K562 (cell line): ENCODE data around the gene NRN1L. TPM values are rescaled to one million over a fixed set of nuclear protein-coding genes. Genes with fewer than 3 reads are reported as not detected.
A peak's percentile ranks its signal among the peaks of the same experiment; 100 is the strongest.

Source experiments
- BRF1 ChIP-seq: IDR thresholded peaks from 3 replicates; pipeline ENCODE4 v1.6.1; 2011; ENCODE audit warnings: borderline replicate concordance, mild to moderate bottlenecking; ENCODE audit not compliant: insufficient read length; ENCODE audit errors: extremely low read depth
- CREBBP ChIP-seq: IDR thresholded peaks from one replicate; pipeline ENCODE4 v1.6.1; 2012; ENCODE audit warnings: low read depth, mild to moderate bottlenecking, control low read depth, inconsistent platforms, low read length
- DACH1 ChIP-seq: fragments of 450-650 bp; IDR thresholded peaks from 2 replicates; pipeline ENCODE4 v1.6.1; 2018; ENCODE audit not compliant: partially characterized antibody
- HDGF ChIP-seq: fragments of 450-650 bp; IDR thresholded peaks from 2 replicates; pipeline ENCODE4 v1.6.1; 2016
- KAT7 ChIP-seq: sonication (generic); formaldehyde crosslinking; IDR thresholded peaks from 2 replicates; pipeline ENCODE4 v1.8.0; 2022; ENCODE audit warnings: missing genetic modification reagents, mild to moderate bottlenecking, borderline replicate concordance
- L3MBTL2 ChIP-seq: fragments of 450-650 bp; IDR thresholded peaks from 2 replicates; pipeline ENCODE4 v1.6.1; 2016; ENCODE audit warnings: mild to moderate bottlenecking, moderate library complexity
- MYNN ChIP-seq, 2 experiments: sonication (generic); formaldehyde crosslinking in 1 of 2; IDR thresholded peaks; 2 replicates each; pipeline versions ENCODE4 v1.5.0 to v1.6.1; 2016 to 2020; ENCODE audit warnings: antibody characterized with exemption in 1 of 2, missing genetic modification reagents in 1 of 2
- NR2C1 ChIP-seq, 2 experiments: fragments of 450-650 bp; IDR thresholded peaks; 2 replicates each; pipeline ENCODE4 v1.6.1; 2017; ENCODE audit warnings: mild to moderate bottlenecking in 2 of 2, antibody characterized with exemption in 1 of 2, inconsistent platforms in 1 of 2, missing compliant biosample characterization in 1 of 2, missing genetic modification characterization in 1 of 2
- RAD21 ChIP-seq, 2 experiments: fragments of 250-450 bp in 1 of 2; fragments of 450-650 bp in 1 of 2; sonication (Bioruptor Pico) in 1 of 2; formaldehyde crosslinking in 1 of 2; IDR thresholded peaks in 1 of 2; conservative IDR thresholded peaks in 1 of 2; 2 replicates each; pipeline versions ENCODE4 v1.4.0 to v1.8.0; 2020 to 2022; ENCODE audit warnings: mild to moderate bottlenecking in 2 of 2, moderate library complexity in 1 of 2
- RFX7 ChIP-seq: fragments of 250-450 bp; sonication (Bioruptor Pico); IDR thresholded peaks from 2 replicates; pipeline ENCODE4 v1.5.1; 2021; ENCODE audit warnings: mild to moderate bottlenecking
- SIN3A ChIP-seq, 2 experiments: fragments of 150-350 bp in 1 of 2; IDR thresholded peaks; 2 replicates each; pipeline ENCODE4 v1.6.1; 2011 to 2016; ENCODE audit warnings: borderline replicate concordance in 2 of 2, low read depth in 2 of 2, low read length in 2 of 2, mild to moderate bottlenecking in 2 of 2, moderate library complexity in 2 of 2; ENCODE audit not compliant: control insufficient read depth in 1 of 2
- ZNF282 ChIP-seq: sonication (generic); formaldehyde crosslinking; IDR thresholded peaks from 2 replicates; pipeline ENCODE4 v1.8.1; 2023; ENCODE audit warnings: missing genetic modification reagents
- ZNF589 ChIP-seq: fragments of 200-800 bp; sonication (Bioruptor generic); IDR thresholded peaks from 2 replicates; pipeline ENCODE4 v1.6.1; 2016; ENCODE audit warnings: low read depth, missing genetic modification characterization, missing compliant biosample characterization
- ZNF717 ChIP-seq: fragments of 250-450 bp; sonication (Bioruptor Pico); IDR thresholded peaks from 2 replicates; pipeline ENCODE4 v1.5.0; 2021
- ZNF780A ChIP-seq: fragments of 250-450 bp; sonication (Bioruptor Pico); IDR thresholded peaks from 2 replicates; pipeline ENCODE4 v1.5.0; 2021; ENCODE audit warnings: mild to moderate bottlenecking
- polyA plus RNA-seq, 8 experiments: library from polyadenylated mRNA; depleted of rRNA in 4 of 8; stranded (reverse) in 5 of 8; unstranded in 3 of 8; fragments of >200 nt; fragmentation: Nextera tagmentation in 2 of 8; fragmentation: Illumina TruSeq in 1 of 8; extraction: Ambion mirVana in 2 of 8; extraction: Trizol in 1 of 8; gene quantifications; 2 replicates each; pipeline versions ENCODE4 v1.2.1 to v1.2.3, GENCODE V29; 2011 to 2014; ENCODE audit warnings: inconsistent platforms in 1 of 8, missing spikeins in 1 of 8
- total RNA-seq, 7 experiments: library from RNA; depleted of rRNA in 6 of 7; stranded (reverse); fragments of >200 nt in 6 of 7; fragmentation: Illumina TruSeq in 2 of 7; extraction: Trizol in 2 of 7; gene quantifications; 2 replicates each; pipeline versions ENCODE4 v1.2.1 to v1.2.3, GENCODE V29; 2011 to 2021; ENCODE audit warnings: low replicate concordance in 1 of 7
- TF ChIP-seq, protein P1 (sequence below): fragments of 200-400 bp; formaldehyde crosslinking; IDR thresholded peaks from 2 replicates; pipeline ENCODE4 v1.6.1; 2017; ENCODE audit warnings: mild to moderate bottlenecking, low read depth, low read length, moderate library complexity
- TF ChIP-seq, protein P2 (sequence below): IDR thresholded peaks from 2 replicates; pipeline ENCODE4 v1.6.1; 2016; ENCODE audit warnings: missing genetic modification characterization, missing compliant biosample characterization
- TF ChIP-seq, protein P3 (sequence below): fragments of 450-650 bp; IDR thresholded peaks from 2 replicates; pipeline ENCODE4 v1.6.1; 2016; ENCODE audit warnings: low read depth, mild to moderate bottlenecking, moderate library complexity
- TF ChIP-seq, protein P4 (sequence below): sonication (generic); IDR thresholded peaks from 2 replicates; pipeline ENCODE4 v1.6.1; 2016
- TF ChIP-seq, protein P5 (sequence below), 2 experiments: IDR thresholded peaks; 2 replicates each; pipeline ENCODE4 v1.6.1; 2011; ENCODE audit warnings: borderline replicate concordance in 1 of 2, control low read depth in 1 of 2, low read depth in 1 of 2, low read length in 1 of 2, mild to moderate bottlenecking in 1 of 2, mixed read lengths in 1 of 2, moderate library complexity in 1 of 2; ENCODE audit not compliant: insufficient read depth in 1 of 2, insufficient read length in 1 of 2, poor library complexity in 1 of 2, severe bottlenecking in 1 of 2; ENCODE audit errors: extremely low read depth in 1 of 2

Gene NRN1L
- total and polyA plus RNA-seq, 9 of the 15 experiments (the other 6 are each of a cell fraction or from before 2014, with no cell fraction given), result 0.22 to 0.86 (median 0.61) TPM; not detected in 5

DNA sequence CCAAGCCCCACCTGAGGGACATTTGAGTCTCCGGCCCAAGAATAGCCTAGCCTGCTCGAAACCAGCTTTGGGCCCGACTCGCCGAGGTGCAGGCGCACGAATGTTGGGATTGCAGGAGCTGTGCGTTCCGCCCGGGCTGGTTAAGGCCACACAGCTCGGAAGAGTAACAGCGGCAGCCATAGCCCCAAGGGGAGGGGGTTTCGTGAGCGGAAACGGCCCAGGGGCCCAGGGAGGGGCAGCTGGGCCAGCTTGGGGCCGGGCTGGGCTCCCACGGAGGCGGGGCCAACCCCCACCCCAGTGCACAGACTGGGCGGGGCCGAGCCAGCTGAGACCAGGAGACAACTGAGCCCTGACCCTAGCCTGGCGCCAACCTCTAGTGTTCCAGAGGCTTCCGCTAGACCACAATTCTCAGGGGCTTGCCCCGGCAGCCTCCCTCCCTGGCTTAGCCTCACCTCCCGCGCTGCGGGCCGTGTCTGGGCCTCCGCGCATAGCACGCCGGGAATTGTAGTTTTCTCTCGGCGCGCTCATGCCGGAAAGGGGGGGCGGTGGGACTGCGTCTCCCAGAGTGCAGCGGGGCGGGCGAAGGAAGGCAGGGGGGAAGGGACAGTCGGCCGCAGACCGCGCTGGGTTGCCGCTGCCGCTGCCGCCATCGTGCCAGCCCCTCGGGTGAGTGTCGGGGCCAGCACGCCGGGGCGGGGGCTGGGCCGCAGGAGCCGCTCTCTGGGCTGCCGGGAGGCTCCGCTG, 38.2 kb upstream of the NRN1L start, which contains the start of gene NUTF2 (continued):
- TF ChIP-seq SIN3A (IDR thresholded peaks at IDR 0.05; ENCODE audit: borderline replicate concordance in 2 of 2, control insufficient read depth in 1 of 2, low read depth in 2 of 2, low read length in 2 of 2) (peak; percentile 49 to 65; a peak in 1 of 4 replicates), ZNF282 (CRISPR knock-in tag) (no peak), BRF1 (no peak), CREBBP (no peak), L3MBTL2 (peak; percentile 68; the same call in 1 of the 2 replicates), HDGF (no peak), KAT7 (no peak), RFX7 (CRISPR knock-in tag) (no peak), ZNF717 (CRISPR knock-in tag) (no peak), RAD21 (CRISPR knock-in tag; conservative IDR thresholded peaks at IDR 0.05 in 1 of 2, IDR thresholded peaks at IDR 0.05 in 1 of 2) (0 out of 4 replicates have a peak, but pooled peaks of 1 of the 2 experiments have one; percentile 10), MYNN (IDR thresholded peaks at IDR 0.05) (0 out of 2 replicates have a peak, but pooled peaks have one; percentile 13), MYNN (CRISPR knock-in tag; IDR thresholded peaks at IDR 0.05) (no peak), DACH1 (peak; percentile 79), ZNF589 (CRISPR knock-in tag) (no peak), ZNF780A (CRISPR knock-in tag) (no peak), NR2C1 (IDR thresholded peaks at IDR 0.05) (peak; percentile 86), NR2C1 (tag; IDR thresholded peaks at IDR 0.05) (peak; percentile 93)
- TF ChIP-seq, protein P1, sequence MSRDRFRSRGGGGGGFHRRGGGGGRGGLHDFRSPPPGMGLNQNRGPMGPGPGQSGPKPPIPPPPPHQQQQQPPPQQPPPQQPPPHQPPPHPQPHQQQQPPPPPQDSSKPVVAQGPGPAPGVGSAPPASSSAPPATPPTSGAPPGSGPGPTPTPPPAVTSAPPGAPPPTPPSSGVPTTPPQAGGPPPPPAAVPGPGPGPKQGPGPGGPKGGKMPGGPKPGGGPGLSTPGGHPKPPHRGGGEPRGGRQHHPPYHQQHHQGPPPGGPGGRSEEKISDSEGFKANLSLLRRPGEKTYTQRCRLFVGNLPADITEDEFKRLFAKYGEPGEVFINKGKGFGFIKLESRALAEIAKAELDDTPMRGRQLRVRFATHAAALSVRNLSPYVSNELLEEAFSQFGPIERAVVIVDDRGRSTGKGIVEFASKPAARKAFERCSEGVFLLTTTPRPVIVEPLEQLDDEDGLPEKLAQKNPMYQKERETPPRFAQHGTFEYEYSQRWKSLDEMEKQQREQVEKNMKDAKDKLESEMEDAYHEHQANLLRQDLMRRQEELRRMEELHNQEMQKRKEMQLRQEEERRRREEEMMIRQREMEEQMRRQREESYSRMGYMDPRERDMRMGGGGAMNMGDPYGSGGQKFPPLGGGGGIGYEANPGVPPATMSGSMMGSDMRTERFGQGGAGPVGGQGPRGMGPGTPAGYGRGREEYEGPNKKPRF, result no peak
- TF ChIP-seq, protein P2, sequence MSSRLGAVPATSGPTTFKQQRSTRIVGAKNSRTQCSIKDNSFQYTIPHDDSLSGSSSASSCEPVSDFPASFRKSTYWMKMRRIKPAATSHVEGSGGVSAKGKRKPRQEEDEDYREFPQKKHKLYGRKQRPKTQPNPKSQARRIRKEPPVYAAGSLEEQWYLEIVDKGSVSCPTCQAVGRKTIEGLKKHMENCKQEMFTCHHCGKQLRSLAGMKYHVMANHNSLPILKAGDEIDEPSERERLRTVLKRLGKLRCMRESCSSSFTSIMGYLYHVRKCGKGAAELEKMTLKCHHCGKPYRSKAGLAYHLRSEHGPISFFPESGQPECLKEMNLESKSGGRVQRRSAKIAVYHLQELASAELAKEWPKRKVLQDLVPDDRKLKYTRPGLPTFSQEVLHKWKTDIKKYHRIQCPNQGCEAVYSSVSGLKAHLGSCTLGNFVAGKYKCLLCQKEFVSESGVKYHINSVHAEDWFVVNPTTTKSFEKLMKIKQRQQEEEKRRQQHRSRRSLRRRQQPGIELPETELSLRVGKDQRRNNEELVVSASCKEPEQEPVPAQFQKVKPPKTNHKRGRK (tag), result no peak
- TF ChIP-seq, protein P3, sequence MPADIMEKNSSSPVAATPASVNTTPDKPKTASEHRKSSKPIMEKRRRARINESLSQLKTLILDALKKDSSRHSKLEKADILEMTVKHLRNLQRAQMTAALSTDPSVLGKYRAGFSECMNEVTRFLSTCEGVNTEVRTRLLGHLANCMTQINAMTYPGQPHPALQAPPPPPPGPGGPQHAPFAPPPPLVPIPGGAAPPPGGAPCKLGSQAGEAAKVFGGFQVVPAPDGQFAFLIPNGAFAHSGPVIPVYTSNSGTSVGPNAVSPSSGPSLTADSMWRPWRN, result peak; percentile 20; the same call in 1 of the 2 replicates
- TF ChIP-seq, protein P4, sequence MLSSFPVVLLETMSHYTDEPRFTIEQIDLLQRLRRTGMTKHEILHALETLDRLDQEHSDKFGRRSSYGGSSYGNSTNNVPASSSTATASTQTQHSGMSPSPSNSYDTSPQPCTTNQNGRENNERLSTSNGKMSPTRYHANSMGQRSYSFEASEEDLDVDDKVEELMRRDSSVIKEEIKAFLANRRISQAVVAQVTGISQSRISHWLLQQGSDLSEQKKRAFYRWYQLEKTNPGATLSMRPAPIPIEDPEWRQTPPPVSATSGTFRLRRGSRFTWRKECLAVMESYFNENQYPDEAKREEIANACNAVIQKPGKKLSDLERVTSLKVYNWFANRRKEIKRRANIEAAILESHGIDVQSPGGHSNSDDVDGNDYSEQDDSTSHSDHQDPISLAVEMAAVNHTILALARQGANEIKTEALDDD, result no peak
- TF ChIP-seq, protein P5, sequence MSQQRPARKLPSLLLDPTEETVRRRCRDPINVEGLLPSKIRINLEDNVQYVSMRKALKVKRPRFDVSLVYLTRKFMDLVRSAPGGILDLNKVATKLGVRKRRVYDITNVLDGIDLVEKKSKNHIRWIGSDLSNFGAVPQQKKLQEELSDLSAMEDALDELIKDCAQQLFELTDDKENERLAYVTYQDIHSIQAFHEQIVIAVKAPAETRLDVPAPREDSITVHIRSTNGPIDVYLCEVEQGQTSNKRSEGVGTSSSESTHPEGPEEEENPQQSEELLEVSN (IDR thresholded peaks at IDR 0.05; ENCODE audit: borderline replicate concordance in 1 of 2, extremely low read depth in 1 of 2, insufficient read depth in 1 of 2, insufficient read length in 1 of 2, low read depth in 1 of 2, low read length in 1 of 2, poor library complexity in 1 of 2, severe bottlenecking in 1 of 2), result peak in 1 of 2 experiments; percentile 64
